Stimulated activated naive CD8-positive, alpha-beta T cell treated with anti-CD3 and anti-CD28 coated beads, Interleukin-15, amount 100 ng/mL, for 72 hours (primary cell): ENCODE data around the gene DCAF11.

Source experiments
- ATAC-seq: fragments of 150-1000 bp; cut with Tn5 transposase; 2 replicates; pipeline ENCODE4 v1.10.0; 2021; ENCODE audit warnings: mild to moderate bottlenecking, moderate library complexity
- DNase-seq, 2 donors: peaks; one replicate each; pipeline ENCODE4 v3.0.0; 2021 to 2022
- H3K27ac Mint-ChIP-seq, 2 donors: one replicate each; pipeline ENCODE4 v1.8.0; 2022; ENCODE audit warnings: mild to moderate bottlenecking in 2 of 2, mixed read lengths in 2 of 2, moderate library complexity in 2 of 2
- H3K27me3 Mint-ChIP-seq: one replicate; pipeline ENCODE4 v1.8.0; 2022; ENCODE audit warnings: mixed read lengths
- H3K4me1 Mint-ChIP-seq: one replicate; pipeline ENCODE4 v1.8.0; 2022; ENCODE audit warnings: mild to moderate bottlenecking, mixed read lengths
- H3K4me3 Mint-ChIP-seq, 2 donors: one replicate each; pipeline ENCODE4 v1.8.0; 2022; ENCODE audit warnings: mild to moderate bottlenecking in 2 of 2, mixed read lengths in 2 of 2, moderate library complexity in 1 of 2
- H3K9me3 Mint-ChIP-seq, 2 donors: one replicate each; pipeline ENCODE4 v1.8.0; 2022; ENCODE audit warnings: mixed read lengths in 2 of 2

Gene DCAF11

DNA sequence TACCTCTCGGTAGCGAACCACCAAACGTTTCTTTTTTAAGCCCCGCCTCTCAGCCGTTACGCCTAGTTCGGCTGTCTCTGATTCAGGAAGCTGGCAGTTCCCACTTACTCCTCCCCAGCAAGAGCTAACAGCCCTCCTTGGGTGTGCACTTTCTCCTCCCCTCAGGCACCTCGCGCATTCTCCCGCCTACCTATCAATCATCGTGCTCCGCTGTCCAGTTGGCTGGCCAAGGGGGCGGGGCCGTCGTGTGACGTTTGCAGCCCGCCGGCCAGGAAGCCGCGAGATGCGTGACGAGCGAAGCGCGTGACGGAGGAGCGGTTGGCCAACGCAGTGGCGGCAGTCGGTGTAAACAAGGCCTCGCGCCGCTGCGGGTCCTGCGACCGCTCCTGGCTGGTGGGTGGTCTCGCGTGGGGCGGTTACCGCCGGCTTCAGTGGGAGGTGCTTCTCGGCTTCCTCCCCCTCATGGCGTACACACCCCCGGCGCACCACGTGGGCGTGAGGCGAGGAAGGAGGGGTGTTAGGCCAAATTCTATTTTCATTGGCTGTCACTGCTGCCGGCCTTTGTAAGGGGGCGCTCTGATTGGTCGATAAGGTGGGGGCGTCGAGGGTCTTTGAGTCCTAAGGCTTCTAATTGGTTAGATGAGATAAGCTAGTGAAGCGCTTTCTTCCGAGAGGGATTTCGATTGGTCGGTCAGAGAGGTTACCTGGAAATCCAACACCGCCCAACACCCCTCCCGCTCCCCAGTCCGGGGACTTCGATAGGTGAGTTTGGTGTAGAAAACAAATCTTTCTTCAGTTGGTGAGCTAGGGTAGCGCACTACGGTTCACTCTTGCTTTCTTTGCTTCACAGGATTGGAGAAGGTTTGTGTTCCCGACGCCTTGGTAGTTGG, at the start of gene DCAF11, which contains the start of gene NRL:
DCAF11 (plus strand) TSS at position 246 of the 890 bp plus-strand sequence. CDS start 818 bp downstream, outside the sequence.
NRL (minus strand) TSS at position 418 of the 890 bp plus-strand sequence. CDS start 32,101 bp downstream, outside the sequence.
- Mint-ChIP-seq H3K27me3 (no peaks in the 10 kb centered on the region), H3K4me1 (peaks cover 22% of the 10 kb centered on the region), H3K27ac (peak within 1 kb of the TSS; percentile 98 to 99), H3K9me3 (no peaks in the 10 kb centered on the region), H3K4me3 (peak within 1 kb of the TSS; percentile 94 to 97)
- DNase-seq (peak; percentile 99), ATAC-seq (peak; percentile 92)

- DNase-seq (no peak), ATAC-seq (no peak)
- H3K4me3 Mint-ChIP-seq, result no peak overlapping the region
- no peak overlapping the region for H3K27ac Mint-ChIP-seq
- peaks cover 8% of the 10 kb centered on the region for H3K27me3 Mint-ChIP-seq
- H3K4me1 Mint-ChIP-seq, result peaks cover 7% of the 10 kb centered on the region
- no peaks in the 10 kb centered on the region for H3K9me3 Mint-ChIP-seq
Measured at GRCh38 chr14:24064856-24065255, 49.7 kb upstream of the DCAF11 start.

- peaks cover 8% of the 10 kb centered on the region for H3K27me3 Mint-ChIP-seq
- ATAC-seq, result no peak
- no peaks in the 10 kb centered on the region for H3K9me3 Mint-ChIP-seq
- no peak overlapping the region for H3K4me3 Mint-ChIP-seq
- no peak overlapping the region for H3K27ac Mint-ChIP-seq
- no peak for DNase-seq
- H3K4me1 Mint-ChIP-seq, result peaks cover 10% of the 10 kb centered on the region
Measured at GRCh38 chr14:24065408-24065807, 49.2 kb upstream of the DCAF11 start.

- DNase-seq (no peak), ATAC-seq (no peak)
- Mint-ChIP-seq H3K9me3 (no peaks in the 10 kb centered on the region), H3K27me3 (peaks cover 8% of the 10 kb centered on the region), H3K4me1 (peaks cover 22% of the 10 kb centered on the region), H3K27ac (no peak overlapping the region), H3K4me3 (no peak overlapping the region)
Measured at GRCh38 chr14:24066496-24067132, 48.0 kb upstream of the DCAF11 start.

- H3K4me1 Mint-ChIP-seq, result peaks cover 22% of the 10 kb centered on the region
- DNase-seq (no peak), ATAC-seq (no peak)
Measured at GRCh38 chr14:24067133-24068082, 47.2 kb upstream of the DCAF11 start.

GRCh38 chr14:24068711-24069410, 45.7 kb upstream of the DCAF11 start:
- no peak for DNase-seq
- Mint-ChIP-seq H3K27ac (no peak overlapping the region), H3K9me3 (no peaks in the 10 kb centered on the region), H3K4me3 (no peak overlapping the region), H3K4me1 (peaks cover 14% of the 10 kb centered on the region), H3K27me3 (peaks cover 8% of the 10 kb centered on the region)
- ATAC-seq, result no peak

More at GRCh38 chr14:24067133-24068082, 47.2 kb upstream of the DCAF11 start:
- no peaks in the 10 kb centered on the region for H3K9me3 Mint-ChIP-seq
- H3K4me3 Mint-ChIP-seq, result no peak overlapping the region
- no peak overlapping the region for H3K27ac Mint-ChIP-seq
- H3K27me3 Mint-ChIP-seq, result peaks cover 8% of the 10 kb centered on the region

GRCh38 chr14:24069411-24069735, 45.2 kb upstream of the DCAF11 start:
- DNase-seq (no peak), ATAC-seq (no peak)
- Mint-ChIP-seq H3K4me1 (peaks cover 14% of the 10 kb centered on the region), H3K9me3 (no peaks in the 10 kb centered on the region), H3K27me3 (peaks cover 8% of the 10 kb centered on the region), H3K4me3 (no peak overlapping the region), H3K27ac (no peak overlapping the region)

DNA sequence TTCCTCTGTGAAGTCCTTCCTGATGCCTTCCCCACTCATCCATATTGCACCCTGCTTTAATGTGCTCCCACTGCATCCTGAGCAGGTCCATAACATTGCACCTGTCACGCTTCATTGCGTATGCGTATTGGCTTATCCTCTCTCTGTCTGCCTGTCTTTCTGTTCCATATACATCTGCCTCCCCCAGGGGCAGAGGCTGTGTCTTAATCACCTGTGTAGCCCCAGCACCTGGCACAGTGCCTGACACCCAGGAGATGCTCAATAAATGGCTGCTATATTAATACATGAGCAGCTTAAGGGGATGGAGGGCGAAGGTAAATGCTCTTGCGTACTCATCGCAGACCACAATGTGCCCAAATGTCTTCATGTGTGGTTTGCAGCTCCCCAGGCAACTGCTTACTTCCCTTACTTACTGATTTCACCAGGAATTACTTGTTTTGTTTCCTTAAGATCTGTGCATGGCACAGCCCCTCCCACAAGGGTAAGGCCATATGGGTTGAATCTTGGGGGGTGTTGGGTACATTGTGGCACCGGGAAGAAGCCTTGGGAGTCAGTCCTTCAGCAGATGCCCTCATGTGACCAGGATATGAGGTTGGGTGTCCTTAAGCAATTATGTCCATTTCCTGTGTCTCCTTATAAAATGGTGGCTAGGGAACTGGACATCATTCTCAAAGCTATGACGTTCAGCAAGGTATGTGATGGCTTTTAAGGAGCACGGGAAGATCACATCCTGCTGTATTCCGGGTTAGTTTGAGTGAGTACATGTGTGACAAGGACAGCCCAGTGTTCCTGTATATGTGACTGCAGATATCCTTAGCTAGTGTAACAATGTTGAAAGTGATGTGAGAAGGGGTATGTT, 44.1 kb upstream of the DCAF11 start:
- Mint-ChIP-seq H3K4me3 (no peak overlapping the region), H3K4me1 (peaks cover 21% of the 10 kb centered on the region), H3K27ac (no peak overlapping the region), H3K27me3 (peaks cover 8% of the 10 kb centered on the region), H3K9me3 (no peaks in the 10 kb centered on the region)
- no peak for DNase-seq
- no peak for ATAC-seq

DNA sequence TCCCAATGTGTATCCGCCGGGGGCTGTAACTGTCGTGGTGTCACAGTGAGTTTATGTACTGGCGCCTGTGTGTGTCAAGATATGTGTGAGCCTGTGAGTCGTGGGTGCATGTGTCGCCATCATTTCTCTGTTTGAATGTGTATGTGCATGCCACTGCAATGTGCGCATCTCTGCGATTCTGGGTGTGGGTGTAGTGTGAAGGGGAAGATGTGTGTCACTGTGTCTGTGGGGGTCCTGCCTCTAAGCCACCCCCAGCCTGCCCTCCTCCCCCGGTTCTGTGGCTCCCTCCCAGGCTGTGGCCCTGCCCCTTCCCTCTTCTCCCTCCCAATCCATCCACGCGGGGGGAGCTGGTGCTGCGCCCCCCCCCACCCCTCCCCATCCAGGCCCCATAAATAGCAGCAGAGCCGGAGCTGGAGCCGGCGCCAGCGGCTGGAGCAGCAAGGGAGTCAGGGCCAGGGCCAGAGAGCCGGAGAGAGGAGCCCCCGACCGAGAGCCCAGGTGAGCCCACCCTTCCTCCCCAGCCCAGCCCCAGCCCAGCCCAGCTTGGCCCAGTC, 43.4 kb upstream of the DCAF11 start, which contains the start of gene CPNE6:
CPNE6 (plus strand) TSS at position 419 of the 554 bp plus-strand sequence. CDS start 1,375 bp downstream, outside the sequence.
- H3K27ac Mint-ChIP-seq, result no peak within 1 kb of the TSS
- peaks cover 8% of the 10 kb centered on the region for H3K27me3 Mint-ChIP-seq
- H3K9me3 Mint-ChIP-seq, result no peaks in the 10 kb centered on the region
- H3K4me3 Mint-ChIP-seq, result no peak within 1 kb of the TSS
- ATAC-seq (peak; percentile 74), DNase-seq (peak in 1 of 2 donors; percentile 37)
- peaks cover 28% of the 10 kb centered on the region for H3K4me1 Mint-ChIP-seq

DNA sequence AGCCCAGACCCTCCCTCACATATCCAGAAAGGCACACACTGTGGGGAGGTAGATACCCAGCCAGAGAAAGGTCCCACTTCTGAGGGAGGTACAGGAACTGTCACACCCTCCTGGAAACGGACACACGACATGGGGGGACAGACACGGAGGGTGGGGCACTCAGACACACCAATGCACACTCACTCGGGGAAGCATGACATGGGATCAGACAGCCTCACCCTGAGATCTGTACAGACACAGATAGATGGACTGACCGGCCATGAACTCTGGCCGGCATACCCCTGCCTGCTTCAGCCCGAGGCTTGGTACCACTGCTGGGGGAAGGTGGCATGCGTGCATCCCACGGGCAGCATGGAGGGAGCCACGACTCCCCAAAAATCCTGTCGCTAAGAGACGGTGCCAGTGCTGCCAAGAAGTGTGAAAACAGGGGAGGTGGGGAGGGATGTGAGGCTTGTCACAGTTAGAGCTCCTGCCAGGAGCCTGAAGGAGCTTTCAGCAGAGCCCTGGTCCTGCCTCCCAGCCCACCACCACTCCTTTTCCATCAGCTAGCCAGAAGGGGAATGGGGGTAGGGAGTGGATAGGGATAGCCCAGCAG, 42.6 kb upstream of the DCAF11 start:
- ATAC-seq (no peak), DNase-seq (no peak)
- peaks cover 8% of the 10 kb centered on the region for H3K27me3 Mint-ChIP-seq
- peaks cover 31% of the 10 kb centered on the region for H3K4me1 Mint-ChIP-seq
- H3K4me3 Mint-ChIP-seq, result no peak overlapping the region
- no peak overlapping the region for H3K27ac Mint-ChIP-seq
- H3K9me3 Mint-ChIP-seq, result no peaks in the 10 kb centered on the region

DNA sequence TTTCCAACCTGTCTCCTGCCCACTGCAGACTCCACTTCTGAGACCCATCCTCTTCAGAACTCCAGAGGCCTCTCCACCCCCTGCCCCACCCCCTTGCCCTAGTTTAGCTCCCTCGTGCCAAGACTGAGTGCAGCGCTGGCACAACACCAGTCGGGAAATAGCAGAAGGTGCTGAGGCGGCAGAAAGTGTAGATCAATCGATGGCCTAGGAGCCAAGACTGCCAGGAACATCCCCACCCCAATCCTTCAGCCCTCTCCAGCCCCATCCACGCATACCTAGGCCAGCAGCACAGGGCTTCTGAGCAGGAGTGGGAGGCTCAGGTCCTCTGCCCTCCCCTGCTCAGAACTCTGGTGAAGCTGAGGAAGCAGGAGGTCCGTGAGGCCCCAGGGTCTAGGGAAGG, 42.1 kb upstream of the DCAF11 start:
- H3K27ac Mint-ChIP-seq, result no peak overlapping the region
- DNase-seq (no peak), ATAC-seq (peak; percentile 2)
- no peak overlapping the region for H3K4me3 Mint-ChIP-seq
- H3K9me3 Mint-ChIP-seq, result no peaks in the 10 kb centered on the region
- peaks cover 31% of the 10 kb centered on the region for H3K4me1 Mint-ChIP-seq
- H3K27me3 Mint-ChIP-seq, result peaks cover 8% of the 10 kb centered on the region

- peak; percentile 3 for ATAC-seq
- Mint-ChIP-seq H3K4me3 (no peak overlapping the region), H3K9me3 (no peaks in the 10 kb centered on the region), H3K27me3 (peaks cover 8% of the 10 kb centered on the region), H3K27ac (no peak overlapping the region), H3K4me1 (peaks cover 31% of the 10 kb centered on the region)
- no peak for DNase-seq
Measured at GRCh38 chr14:24072881-24073877, 41.4 kb upstream of the DCAF11 start.
